ENCODE data around the gene GALNT2.

GALNT2 gene

GRCh38 chr1:230248889-230249270 lies 181.8 kb downstream of the GALNT2 start:
- Histone ChIP-seq H3K27ac (no peak overlapping the region), H4K20me1 (peaks cover 88% of the 10 kb centered on the region), H3K36me3 (peaks cover 99% of the 10 kb centered on the region), H3K4me2 (no peak overlapping the region), H3K4me1 (0 out of 2 replicates have a peak, but pooled peaks cover 6% of the 10 kb centered on the region), H3K27me3 (no peaks in the 10 kb centered on the region), H3K9ac (no peak overlapping the region), H3K4me3 (no peak overlapping the region), H3K9me3 (no peaks in the 10 kb centered on the region)
- TF ChIP-seq Cebpa-rat (IDR thresholded peaks at IDR 0.05), result no peak

- no peak overlapping the region for H3K4me3 ChIP-seq
- H4K20me1 ChIP-seq, result peaks cover 89% of the 10 kb centered on the region
- peaks cover 100% of the 10 kb centered on the region for H3K36me3 ChIP-seq
- H3K9me3 ChIP-seq, result no peaks in the 10 kb centered on the region
- no peak overlapping the region for H3K27ac ChIP-seq
- no peak for TF ChIP-seq Cebpa-rat (IDR thresholded peaks at IDR 0.05)
- H3K4me1 ChIP-seq, result 0 out of 2 replicates have a peak, but pooled peaks cover 6% of the 10 kb centered on the region
- H3K27me3 ChIP-seq, result no peaks in the 10 kb centered on the region
- no peak overlapping the region for H3K9ac ChIP-seq
- H3K4me2 ChIP-seq, result no peak overlapping the region
Measured at GRCh38 chr1:230249695-230250480, 182.8 kb downstream of the GALNT2 start.

- H3K4me2 ChIP-seq, result no peak overlapping the region
- peaks cover 88% of the 10 kb centered on the region for H4K20me1 ChIP-seq
- peaks cover 100% of the 10 kb centered on the region for H3K36me3 ChIP-seq
- no peak for TF ChIP-seq Cebpa-rat (IDR thresholded peaks at IDR 0.05)
- no peak overlapping the region for H3K9ac ChIP-seq
- no peaks in the 10 kb centered on the region for H3K27me3 ChIP-seq
- H3K4me3 ChIP-seq, result no peak overlapping the region
- 0 out of 2 replicates have a peak, but pooled peaks cover 6% of the 10 kb centered on the region for H3K4me1 ChIP-seq
- no peaks in the 10 kb centered on the region for H3K9me3 ChIP-seq
- no peak overlapping the region for H3K27ac ChIP-seq
Measured at GRCh38 chr1:230250666-230251065, 183.6 kb downstream of the GALNT2 start.

- Histone ChIP-seq H3K4me2 (no peak overlapping the region), H4K20me1 (peaks cover 89% of the 10 kb centered on the region), H3K36me3 (peaks cover 100% of the 10 kb centered on the region), H3K4me3 (no peak overlapping the region), H3K27ac (no peak overlapping the region), H3K4me1 (no peaks in the 10 kb centered on the region), H3K9me3 (peaks cover 9% of the 10 kb centered on the region), H3K9ac (no peak overlapping the region), H3K27me3 (no peaks in the 10 kb centered on the region)
- no peak for TF ChIP-seq Cebpa-rat (IDR thresholded peaks at IDR 0.05)
Measured at GRCh38 chr1:230251644-230252191, 184.7 kb downstream of the GALNT2 start.

DNA sequence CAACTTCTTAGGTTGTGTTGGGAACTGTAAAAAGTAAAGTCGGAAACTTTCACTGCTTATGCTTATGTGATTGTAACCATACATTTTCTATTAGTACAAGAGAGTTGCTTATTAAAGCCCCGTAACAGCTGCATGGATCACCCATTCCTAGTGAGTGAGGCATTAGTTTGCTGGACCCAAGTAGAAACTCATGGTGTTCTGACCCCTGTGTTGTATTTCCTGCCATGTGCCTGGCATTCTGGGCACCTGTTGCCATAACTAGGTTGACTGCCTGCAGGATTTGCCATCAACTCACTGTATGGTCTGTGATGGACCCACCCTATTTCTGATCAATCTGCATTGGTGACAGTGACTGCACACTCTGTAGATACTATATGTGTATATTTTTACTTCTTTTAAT lies 186.1 kb downstream of the GALNT2 start:
- Histone ChIP-seq H3K4me2 (no peak overlapping the region), H3K27me3 (no peaks in the 10 kb centered on the region), H3K9ac (no peak overlapping the region), H4K20me1 (peaks cover 97% of the 10 kb centered on the region), H3K36me3 (peaks cover 100% of the 10 kb centered on the region), H3K4me1 (no peaks in the 10 kb centered on the region), H3K4me3 (no peak overlapping the region), H3K9me3 (peaks cover 22% of the 10 kb centered on the region), H3K27ac (no peak overlapping the region)
- TF ChIP-seq Cebpa-rat (IDR thresholded peaks at IDR 0.05), result no peak

DNA sequence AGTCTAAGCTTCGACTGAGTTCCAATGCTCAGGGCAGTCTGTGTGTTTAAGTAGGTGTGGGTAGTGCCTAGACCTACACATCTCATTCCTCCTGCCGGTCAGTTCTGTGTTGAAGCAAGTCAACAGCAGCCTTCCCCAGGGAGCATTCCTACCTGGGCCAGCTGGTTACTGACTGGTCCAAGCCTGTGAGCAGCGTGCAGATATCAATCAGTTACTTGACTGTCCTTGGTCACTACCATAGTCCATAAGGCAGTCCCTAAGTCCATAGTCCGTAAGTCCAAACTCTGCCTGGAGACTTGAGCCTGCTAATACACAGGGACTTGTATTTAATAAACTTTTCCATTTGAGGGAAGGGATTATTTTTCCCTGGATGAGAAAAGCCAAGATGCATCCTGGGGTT lies 187.2 kb downstream of the GALNT2 start:
- peaks cover 98% of the 10 kb centered on the region for H4K20me1 ChIP-seq
- H3K9ac ChIP-seq, result no peak overlapping the region
- peaks cover 3% of the 10 kb centered on the region; the same call in 1 of the 2 replicates for H3K4me1 ChIP-seq
- H3K9me3 ChIP-seq, result peaks cover 29% of the 10 kb centered on the region
- TF ChIP-seq Cebpa-rat (IDR thresholded peaks at IDR 0.05), result no peak
- no peak overlapping the region for H3K27ac ChIP-seq
- H3K36me3 ChIP-seq, result peaks cover 100% of the 10 kb centered on the region
- no peak overlapping the region for H3K4me2 ChIP-seq
- H3K27me3 ChIP-seq, result no peaks in the 10 kb centered on the region
- H3K4me3 ChIP-seq, result no peak overlapping the region

DNA sequence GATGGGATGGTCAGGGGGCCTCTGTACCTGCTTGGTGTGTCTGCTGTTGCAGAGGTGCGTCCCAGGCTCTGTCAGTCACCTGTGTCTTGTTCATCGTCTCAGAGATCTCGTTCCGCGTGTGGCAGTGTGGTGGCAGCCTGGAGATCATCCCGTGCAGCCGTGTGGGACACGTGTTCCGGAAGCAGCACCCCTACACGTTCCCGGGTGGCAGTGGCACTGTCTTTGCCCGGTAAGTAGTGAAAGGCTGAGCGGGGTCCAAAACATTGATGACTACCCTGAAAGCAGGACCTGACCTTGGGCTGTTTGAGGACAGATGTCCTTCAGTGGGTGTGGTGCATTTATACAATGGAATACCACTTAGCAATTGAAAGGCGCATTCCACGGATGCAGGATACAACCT lies 188.1 kb downstream of the GALNT2 start:
- Histone ChIP-seq H3K27ac (no peak overlapping the region), H3K9ac (no peak overlapping the region), H3K4me2 (no peak overlapping the region), H3K4me3 (no peak overlapping the region), H3K36me3 (peaks cover 99% of the 10 kb centered on the region), H4K20me1 (peaks cover 98% of the 10 kb centered on the region), H3K4me1 (peaks cover 11% of the 10 kb centered on the region), H3K27me3 (no peaks in the 10 kb centered on the region), H3K9me3 (peaks cover 32% of the 10 kb centered on the region)
- no peak for TF ChIP-seq Cebpa-rat (IDR thresholded peaks at IDR 0.05)

- Histone ChIP-seq H4K20me1 (peaks cover 98% of the 10 kb centered on the region), H3K27me3 (no peaks in the 10 kb centered on the region), H3K4me1 (peaks cover 20% of the 10 kb centered on the region), H3K4me2 (no peak overlapping the region), H3K27ac (no peak overlapping the region), H3K9me3 (peaks cover 32% of the 10 kb centered on the region), H3K9ac (no peak overlapping the region), H3K4me3 (no peak overlapping the region), H3K36me3 (peaks cover 91% of the 10 kb centered on the region)
- no peak for TF ChIP-seq Cebpa-rat (IDR thresholded peaks at IDR 0.05)
Measured at GRCh38 chr1:230255991-230256390, 189.0 kb downstream of the GALNT2 start.

DNA sequence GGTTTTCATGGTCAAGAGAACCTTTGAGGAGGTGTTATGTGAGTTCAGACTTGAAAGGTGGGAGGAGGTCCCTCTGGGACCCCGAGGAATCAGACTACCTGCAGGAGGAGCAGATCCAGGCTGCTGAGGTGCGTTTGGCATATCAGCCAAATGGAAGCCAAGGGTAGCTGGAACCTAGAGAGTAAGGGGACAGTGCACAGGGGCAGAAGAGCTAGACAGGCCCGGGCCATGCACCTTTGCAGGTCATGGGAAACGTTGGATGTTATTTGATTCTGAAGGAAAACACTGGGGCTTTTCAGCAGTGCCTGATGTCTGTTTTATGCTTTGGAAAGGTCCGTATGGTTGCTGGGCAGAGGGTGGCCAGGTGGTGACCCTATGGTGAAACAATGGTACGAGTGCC lies 189.9 kb downstream of the GALNT2 start:
- H3K36me3 ChIP-seq, result peaks cover 89% of the 10 kb centered on the region

DNA sequence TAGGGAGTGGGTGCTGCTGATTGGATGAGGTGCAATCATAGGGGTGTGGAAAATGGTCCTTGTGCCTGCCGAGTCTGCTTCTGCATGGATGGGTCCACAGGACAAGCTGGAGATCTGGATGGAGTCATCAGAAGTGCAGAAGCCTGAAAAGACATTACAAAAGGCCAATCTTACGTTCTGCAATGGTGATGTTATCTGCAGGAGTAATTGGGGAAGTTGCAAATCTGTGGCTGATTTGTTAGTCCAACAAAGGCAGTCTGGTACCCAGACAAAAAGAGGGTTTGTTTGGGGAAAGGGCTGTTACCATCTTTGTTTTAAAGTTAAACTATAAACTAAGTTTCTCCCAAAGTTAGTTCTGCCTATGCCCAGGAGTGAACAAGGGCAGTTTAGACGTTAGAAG lies 192.6 kb downstream of the GALNT2 start:
- TF ChIP-seq Cebpa-rat (IDR thresholded peaks at IDR 0.05), result no peak
- peak overlapping the region; percentile 89; the same call in 1 of the 2 replicates for H3K4me2 ChIP-seq

More for the DNA sequence above, 189.9 kb downstream of the GALNT2 start:
- peaks cover 29% of the 10 kb centered on the region for H3K4me1 ChIP-seq
- H3K4me3 ChIP-seq, result no peak overlapping the region
- no peaks in the 10 kb centered on the region for H3K27me3 ChIP-seq
- H3K4me2 ChIP-seq, result no peak overlapping the region
- H4K20me1 ChIP-seq, result peaks cover 98% of the 10 kb centered on the region
- H3K9ac ChIP-seq, result no peak overlapping the region
- no peak for TF ChIP-seq Cebpa-rat (IDR thresholded peaks at IDR 0.05)
- H3K9me3 ChIP-seq, result peaks cover 32% of the 10 kb centered on the region
- no peak overlapping the region for H3K27ac ChIP-seq

More for the DNA sequence above, 192.6 kb downstream of the GALNT2 start:
- H3K4me3 ChIP-seq, result no peak overlapping the region
- peaks cover 89% of the 10 kb centered on the region for H3K36me3 ChIP-seq
- peaks cover 32% of the 10 kb centered on the region for H3K9me3 ChIP-seq
- H3K27ac ChIP-seq, result no peak overlapping the region
- H3K4me1 ChIP-seq, result peaks cover 56% of the 10 kb centered on the region
- H3K9ac ChIP-seq, result no peak overlapping the region
- peaks cover 99% of the 10 kb centered on the region for H4K20me1 ChIP-seq
- no peaks in the 10 kb centered on the region for H3K27me3 ChIP-seq
